NCI-H82 treated with DMSO at 0.1 percent for 48 hours (cell line): ENCODE results near the gene SEMA5B.

ENCODE experiments used
- DNase-seq: peaks from one replicate; lab custom pipeline; 2025; ENCODE audit not compliant: unreplicated experiment; lab: John Stamatoyannopoulos, UW

The SEMA5B gene

GRCh38 chr3:123025642-123026521 is 1.7 kb downstream of the SEMA5B start:
- DNase-seq = no peak

DNA sequence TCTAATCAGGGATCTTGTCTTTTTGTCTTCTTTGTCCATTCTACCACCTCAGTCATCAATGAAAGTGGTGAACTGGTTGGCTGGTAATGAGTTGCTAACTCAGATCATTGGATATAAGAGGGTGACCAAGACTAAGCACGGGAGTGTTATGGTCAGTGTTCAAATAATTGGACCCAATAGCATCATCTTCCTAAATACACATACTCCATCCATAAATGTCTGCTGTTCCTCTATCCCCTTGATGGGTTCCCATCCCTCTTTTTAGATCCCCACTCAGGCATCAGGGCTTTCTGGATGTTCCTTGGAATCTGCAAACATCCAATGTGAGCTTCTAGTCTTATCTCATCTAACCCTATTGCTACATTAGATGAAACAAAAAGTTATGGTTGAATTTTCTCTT is 3.5 kb downstream of the SEMA5B start:
- no peak for DNase-seq

DNA sequence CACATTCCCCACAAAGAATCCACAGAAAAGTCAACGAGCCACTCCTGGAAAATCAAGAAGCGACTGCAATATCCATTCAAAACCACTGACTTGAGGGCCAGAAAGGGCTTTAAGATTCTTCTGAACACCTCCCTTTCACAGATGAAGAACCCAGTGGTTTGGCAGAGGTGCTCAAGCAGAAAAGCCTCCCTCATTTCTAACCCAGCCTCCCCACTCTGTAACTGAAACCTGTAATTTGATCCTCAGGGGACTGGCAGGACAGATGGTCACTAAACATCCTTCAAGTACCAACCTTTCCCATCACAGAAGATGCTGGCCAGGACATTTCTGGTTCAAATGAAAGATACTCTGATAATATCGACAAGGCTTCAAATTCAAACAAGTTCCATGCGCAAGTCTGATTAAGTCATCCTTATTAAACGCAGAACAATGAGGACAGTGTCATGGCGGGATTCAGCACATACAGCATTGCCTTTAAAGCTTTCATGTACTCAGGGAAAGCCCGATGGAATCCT is 5.5 kb downstream of the SEMA5B start:
- DNase-seq = peak; percentile 64

- DNase-seq = no peak
Measured at GRCh38 chr3:123021388-123021787, 6.2 kb downstream of the SEMA5B start.

DNA sequence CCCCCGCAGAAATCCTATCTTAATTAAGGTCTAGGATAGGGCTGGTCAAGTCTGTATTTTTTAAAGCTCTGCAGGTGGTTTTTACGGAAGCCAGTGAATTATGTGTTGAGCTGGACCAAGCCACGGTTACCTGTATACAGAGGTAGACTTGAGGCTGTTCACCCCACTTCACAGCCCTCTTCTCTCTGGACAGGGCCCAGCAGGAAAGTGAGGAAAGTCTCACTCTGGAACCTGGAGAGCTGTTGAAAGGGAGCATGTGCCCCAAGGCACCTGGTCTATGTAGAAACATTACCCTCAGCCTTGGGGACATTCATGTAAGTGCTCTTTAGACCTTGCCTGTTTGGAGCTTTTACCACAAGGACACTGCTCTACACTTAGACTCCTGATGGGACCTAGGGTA is 6.9 kb downstream of the SEMA5B start:
- DNase-seq = no peak

- no peak for DNase-seq
Measured at GRCh38 chr3:123019591-123019990, 8.0 kb downstream of the SEMA5B start.

DNA sequence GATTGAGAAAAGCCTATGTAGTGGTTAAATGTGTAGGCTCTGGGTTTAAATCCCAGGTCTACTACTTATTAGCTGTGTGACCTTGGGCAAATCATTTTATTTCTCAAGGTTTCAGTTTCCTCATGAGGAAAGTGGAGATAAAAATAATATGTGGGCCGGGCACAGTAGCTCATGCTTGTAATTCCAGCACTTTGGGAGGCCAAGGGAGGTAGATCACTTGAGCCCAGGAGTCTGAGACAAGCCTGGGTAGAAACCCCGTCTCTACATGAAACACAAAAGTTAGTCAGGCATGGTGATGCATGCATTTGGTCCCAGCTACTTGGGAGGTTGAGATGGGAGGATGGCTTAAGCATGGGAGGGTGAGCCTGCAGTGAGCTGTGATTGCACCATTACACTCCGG is 8.4 kb downstream of the SEMA5B start:
- DNase-seq = no peak

- DNase-seq = no peak
Measured at GRCh38 chr3:123018683-123019082, 8.9 kb downstream of the SEMA5B start.

- DNase-seq = no peak
Measured at GRCh38 chr3:123015596-123015995, 12.0 kb downstream of the SEMA5B start.

DNA sequence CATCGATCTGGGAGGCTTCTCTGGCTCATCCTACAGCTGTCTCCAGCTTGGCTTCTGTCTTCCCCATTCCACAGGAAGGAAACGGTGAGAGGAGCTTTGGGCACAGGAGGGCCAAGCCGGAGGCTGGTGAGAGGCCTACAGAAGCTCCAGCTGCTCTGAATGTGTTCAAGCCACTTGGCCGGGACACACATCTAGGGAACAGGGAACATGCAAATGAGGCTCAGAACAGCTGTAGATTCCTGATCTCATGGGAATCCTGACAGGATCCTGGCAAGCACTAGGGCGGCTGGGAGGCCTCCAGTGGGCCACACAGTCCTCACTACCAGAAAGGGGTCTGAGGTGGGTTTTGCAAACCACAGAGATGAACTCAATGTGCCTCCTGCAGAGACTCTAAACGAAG is 13.7 kb downstream of the SEMA5B start:
- no peak for DNase-seq

GRCh38 chr3:123012652-123013051 is 14.9 kb downstream of the SEMA5B start:
- DNase-seq = no peak

DNA sequence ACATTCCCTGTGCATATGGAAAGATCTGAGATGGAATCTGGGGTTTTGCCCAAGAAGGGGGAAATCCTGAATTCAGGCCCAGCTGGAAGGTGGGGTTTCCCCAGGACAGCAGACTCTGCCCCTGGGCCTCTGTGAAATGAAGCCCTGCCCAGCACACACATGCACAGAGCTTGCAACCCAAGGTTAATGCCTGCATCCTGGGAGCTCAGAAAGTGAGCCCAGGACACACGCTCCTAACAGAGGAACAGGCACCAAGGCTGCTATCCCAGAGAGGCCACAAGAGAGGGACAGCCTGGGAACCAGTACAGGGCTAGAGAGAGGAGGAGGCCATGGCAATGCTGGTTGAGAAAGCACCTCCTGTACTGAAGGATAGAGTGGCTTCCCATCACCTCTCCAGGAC is 16.1 kb downstream of the SEMA5B start:
- DNase-seq = no peak

DNA sequence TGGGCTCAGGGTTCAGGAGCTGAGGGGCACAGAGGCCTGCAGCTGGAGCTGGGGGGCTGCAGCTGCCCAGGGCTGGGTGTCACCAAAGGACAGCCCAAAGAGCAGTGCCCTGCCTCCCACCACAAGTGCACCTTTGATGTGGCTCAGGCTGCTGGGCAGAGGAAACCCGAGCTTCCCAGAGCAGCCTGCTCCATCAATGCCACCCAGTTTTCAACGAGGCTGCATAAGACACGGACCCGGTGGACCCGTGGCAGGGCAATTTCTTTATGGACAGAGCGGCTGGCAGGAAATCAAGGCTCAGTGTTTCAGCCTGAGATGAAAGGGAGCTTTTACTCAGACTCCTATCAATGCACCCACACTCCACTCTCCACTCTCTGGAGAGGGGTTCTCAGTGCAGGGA is 18.7 kb downstream of the SEMA5B start:
- DNase-seq = no peak

DNA sequence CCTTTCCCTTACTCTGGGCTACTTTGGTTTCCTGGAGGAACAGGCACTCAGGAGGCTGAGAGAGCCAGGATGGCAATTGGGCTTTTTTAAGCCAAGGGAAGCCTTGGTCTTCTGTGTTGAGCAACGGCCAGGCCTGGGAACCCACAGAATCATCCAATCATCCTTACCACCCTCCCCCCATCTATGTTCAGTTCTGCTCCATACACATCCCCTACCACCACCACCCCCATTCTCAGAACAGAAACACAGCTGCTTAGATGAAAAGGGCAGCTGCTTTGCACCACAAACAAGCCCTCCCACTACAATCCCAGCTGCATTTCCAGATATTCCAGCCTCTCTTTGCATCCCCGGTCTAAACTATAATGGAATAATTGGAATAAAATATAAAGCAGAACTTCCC is 21.0 kb downstream of the SEMA5B start:
- DNase-seq = no peak

DNA sequence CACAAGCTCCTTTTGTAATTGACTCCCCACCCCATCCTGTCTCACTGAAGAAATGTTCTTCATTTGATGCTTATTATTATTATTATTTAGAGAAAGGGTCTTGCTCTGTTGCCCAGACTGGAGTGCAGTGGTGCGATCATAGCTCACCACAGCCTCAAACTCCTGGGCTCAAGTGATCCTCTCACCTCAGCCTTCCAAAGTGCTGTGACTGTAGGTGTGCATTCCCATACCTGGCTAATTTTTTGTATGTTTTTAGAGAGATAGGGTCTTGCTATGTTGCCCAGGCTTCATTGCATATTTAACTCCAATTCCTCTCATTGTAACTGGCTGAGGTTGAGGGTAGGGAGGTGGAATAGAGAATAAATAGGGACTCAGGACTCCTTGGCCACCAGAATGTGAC is 22.3 kb downstream of the SEMA5B start:
- DNase-seq = no peak

DNA sequence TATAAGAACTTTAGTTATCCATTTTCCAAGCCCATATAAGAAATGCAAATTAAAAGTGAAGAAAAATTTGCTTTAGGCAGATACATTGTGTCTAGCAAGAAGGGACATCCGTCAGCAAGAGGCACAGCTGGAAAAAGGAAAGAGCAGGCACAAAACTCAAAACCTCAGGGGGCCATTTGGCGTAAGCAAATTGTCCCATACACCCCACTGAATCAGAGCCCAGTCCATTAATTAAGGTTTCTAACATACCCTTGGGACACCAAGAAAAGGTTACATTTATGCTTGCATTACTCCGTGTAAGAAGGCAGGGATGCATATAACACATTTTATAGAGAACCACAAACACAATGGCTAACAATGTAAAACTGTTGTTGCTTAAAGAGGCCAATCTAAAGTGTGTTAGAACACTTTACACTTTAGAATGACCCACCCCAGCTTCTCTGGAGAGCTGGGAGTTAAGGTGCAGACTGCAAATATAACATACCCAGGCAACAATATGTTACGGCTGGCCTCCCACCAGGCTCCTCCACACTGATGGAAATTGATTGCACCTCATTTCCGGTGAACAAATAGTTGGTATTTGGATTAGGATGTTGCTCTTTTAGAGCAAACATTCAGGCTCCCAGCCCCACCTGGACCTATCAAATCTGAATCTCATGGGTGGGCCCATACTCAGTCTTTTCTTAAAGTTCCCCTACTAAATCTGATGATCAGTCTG is 23.2 kb downstream of the SEMA5B start:
- no peak for DNase-seq

- no peak for DNase-seq
Measured at GRCh38 chr3:123002749-123003497, 24.6 kb downstream of the SEMA5B start.

GRCh38 chr3:123002100-123002748 is 25.3 kb downstream of the SEMA5B start:
- DNase-seq = no peak

DNA sequence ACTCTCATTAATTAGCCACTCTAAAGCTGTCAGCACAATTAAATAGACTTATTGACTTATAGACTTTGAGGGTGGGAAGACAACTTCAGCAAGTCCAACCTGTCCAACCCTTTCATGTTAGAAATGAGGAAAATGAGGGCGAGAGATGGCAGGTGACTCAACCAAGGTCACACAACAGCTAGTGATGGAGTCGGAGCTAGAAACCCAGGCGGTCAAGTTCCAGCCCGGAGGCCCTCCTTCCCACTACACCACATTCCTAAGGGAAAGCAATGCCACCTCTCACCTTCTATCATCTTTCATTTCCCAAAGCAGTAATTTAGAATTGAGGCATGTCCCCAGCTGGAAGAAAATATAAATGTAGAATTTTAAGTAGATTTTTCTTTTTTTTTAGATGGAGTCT is 28.7 kb downstream of the SEMA5B start:
- no peak for DNase-seq

- DNase-seq = no peak
Measured at GRCh38 chr3:122998206-122998605, 29.4 kb downstream of the SEMA5B start.

DNA sequence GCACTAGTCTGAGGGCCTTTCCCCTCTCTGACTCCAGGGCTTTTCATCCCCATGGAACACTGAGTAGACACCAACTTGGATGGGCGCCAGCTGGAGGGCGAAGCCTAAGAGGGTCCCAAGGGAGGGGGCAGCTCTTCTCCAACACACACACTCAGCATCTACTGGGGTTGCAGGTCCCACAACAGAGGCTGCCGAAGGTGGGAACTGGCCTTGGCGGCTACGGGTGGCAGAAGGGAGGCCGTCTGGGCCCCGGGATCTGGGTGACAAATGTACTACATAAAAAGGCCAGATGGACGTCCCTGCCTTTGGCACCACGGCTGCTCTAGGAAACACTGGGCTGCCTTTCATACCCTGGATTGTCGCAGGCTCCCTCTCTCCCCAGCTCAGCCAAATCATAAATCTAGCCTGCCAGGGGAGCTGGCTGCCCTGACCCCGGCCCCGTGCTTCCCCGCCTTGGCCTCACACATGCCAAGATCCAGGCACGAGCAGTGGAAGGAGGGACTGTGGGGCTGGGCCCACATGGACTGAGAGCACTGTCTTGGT is 31.5 kb downstream of the SEMA5B start:
- DNase-seq = peak; percentile 69
